KOPT-K1 (cell line): Measurements from ENCODE around the gene BCL3.
"Not testable (repeated sequence)": the region's sequence is repeated elsewhere in the genome, so short reads cannot be mapped to it uniquely, and the experiment has no call there.

ENCODE experiments used
- H3K27ac ChIP-seq: fragments of 200-600 bp; sonication (generic); 2 replicates; pipeline ENCODE4 v1.5.1; 2016; ENCODE audit warnings: antibody characterized with exemption, mild to moderate bottlenecking, low read depth, low read length; ENCODE audit not compliant: poor library complexity, severe bottlenecking
- H3K36me3 ChIP-seq: fragments of 200-600 bp; sonication (generic); 2 replicates; pipeline ENCODE4 v1.5.1; 2017; ENCODE audit warnings: antibody characterized with exemption, mild to moderate bottlenecking, low read length, moderate library complexity; ENCODE audit not compliant: insufficient read depth
- H3K9me3 ChIP-seq: fragments of 200-600 bp; sonication (generic); 2 replicates; pipeline ENCODE4 v1.5.1; 2017; ENCODE audit warnings: antibody characterized with exemption, low read length, mild to moderate bottlenecking; ENCODE audit not compliant: insufficient read depth, poor library complexity, severe bottlenecking

BCL3 gene

GRCh38 chr19:44748426-44749254, at the start of gene BCL3:
Gene BCL3, plus strand, starts transcription at chr19:44748708. Its CDS starts 83 bp downstream, at chr19:44748791.
- no peaks in the 10 kb centered on the region for H3K9me3 ChIP-seq
- H3K36me3 ChIP-seq, result no peaks in the 10 kb centered on the region
- H3K27ac ChIP-seq, result no peak within 1 kb of the TSS

GRCh38 chr19:44700547-44700946, 48.0 kb upstream of the BCL3 start:
- Histone ChIP-seq H3K36me3 (no peaks in the 10 kb centered on the region), H3K27ac (no peak overlapping the region), H3K9me3 (no peaks in the 10 kb centered on the region)

GRCh38 chr19:44701228-44701627, 47.3 kb upstream of the BCL3 start:
- no peaks in the 10 kb centered on the region for H3K9me3 ChIP-seq
- no peak overlapping the region for H3K27ac ChIP-seq
- no peaks in the 10 kb centered on the region for H3K36me3 ChIP-seq

GRCh38 chr19:44702551-44703176, 45.8 kb upstream of the BCL3 start:
- Histone ChIP-seq H3K36me3 (no peaks in the 10 kb centered on the region), H3K9me3 (no peaks in the 10 kb centered on the region), H3K27ac (no peak overlapping the region)

GRCh38 chr19:44703336-44704078, 45.0 kb upstream of the BCL3 start:
- Histone ChIP-seq H3K9me3 (no peaks in the 10 kb centered on the region), H3K27ac (no peak overlapping the region), H3K36me3 (no peaks in the 10 kb centered on the region)

- Histone ChIP-seq H3K27ac (no peak overlapping the region), H3K36me3 (no peaks in the 10 kb centered on the region), H3K9me3 (no peaks in the 10 kb centered on the region)
These were observed 43.5 kb upstream of the BCL3 start for GRCh38 chr19:44704982-44705381.

GRCh38 chr19:44705502-44706010, 43.0 kb upstream of the BCL3 start:
- Histone ChIP-seq H3K9me3 (no peaks in the 10 kb centered on the region), H3K36me3 (no peaks in the 10 kb centered on the region), H3K27ac (no peak overlapping the region)

- no peaks in the 10 kb centered on the region for H3K9me3 ChIP-seq
- H3K27ac ChIP-seq, result no peak overlapping the region
- H3K36me3 ChIP-seq, result no peaks in the 10 kb centered on the region
These were observed 41.8 kb upstream of the BCL3 start for GRCh38 chr19:44706506-44707236.

GRCh38 chr19:44707794-44708193, 40.7 kb upstream of the BCL3 start:
- Histone ChIP-seq H3K36me3 (no peaks in the 10 kb centered on the region), H3K9me3 (no peaks in the 10 kb centered on the region), H3K27ac (no peak overlapping the region)

GRCh38 chr19:44708940-44709339, 39.6 kb upstream of the BCL3 start:
- no peaks in the 10 kb centered on the region for H3K36me3 ChIP-seq
- H3K9me3 ChIP-seq, result no peaks in the 10 kb centered on the region
- H3K27ac ChIP-seq, result no peak overlapping the region

- not testable (repeated sequence) for H3K9me3 ChIP-seq, H3K27ac ChIP-seq, H3K36me3 ChIP-seq
These were observed 38.9 kb upstream of the BCL3 start for GRCh38 chr19:44709434-44710266.

- Histone ChIP-seq H3K36me3 (no peaks in the 10 kb centered on the region), H3K27ac (no peak overlapping the region)
These were observed 38.0 kb upstream of the BCL3 start for GRCh38 chr19:44710483-44710882.

GRCh38 chr19:44712864-44713515, 35.5 kb upstream of the BCL3 start:
- H3K36me3 ChIP-seq, result no peaks in the 10 kb centered on the region
- no peak overlapping the region for H3K27ac ChIP-seq
- peaks cover 9% of the 10 kb centered on the region for H3K9me3 ChIP-seq

More at GRCh38 chr19:44710483-44710882, 38.0 kb upstream of the BCL3 start:
- peaks cover 9% of the 10 kb centered on the region for H3K9me3 ChIP-seq
